Sigmoid colon (tissue), 7 donors: ENCODE results near the gene GOLGA5. TPM values are rescaled to one million over a fixed set of nuclear protein-coding genes. Genes with fewer than 3 reads are reported as not detected.

ENCODE experiments used
- DNase-seq: peaks from one replicate; pipeline ENCODE4 v3.0.0-alpha.2; 2019
- H3K27ac ChIP-seq, 4 donors: fragments of 200-600 bp; sonication (generic); one replicate each; pipeline ENCODE4 v1.5.1; 2016 to 2019; ENCODE audit warnings: mild to moderate bottlenecking in 1 of 4
- H3K27me3 ChIP-seq, 3 donors: fragments of 200-600 bp; sonication (generic); one replicate each; pipeline ENCODE4 v1.5.1; 2019; ENCODE audit warnings: mild to moderate bottlenecking in 1 of 3
- H3K36me3 ChIP-seq, 4 donors: fragments of 200-600 bp; sonication (generic); one replicate each; pipeline ENCODE4 v1.5.1; 2016 to 2019
- H3K4me1 ChIP-seq, 4 donors: fragments of 200-600 bp; sonication (generic); one replicate each; pipeline ENCODE4 v1.5.1; 2017 to 2019
- H3K4me3 ChIP-seq, 4 donors: fragments of 200-600 bp; sonication (generic); one replicate each; pipeline ENCODE4 v1.5.1; 2017 to 2019; ENCODE audit warnings: mild to moderate bottlenecking in 2 of 4, moderate library complexity in 1 of 4
- H3K9me3 ChIP-seq, 4 donors: fragments of 200-600 bp in 3 of 4; sonication (generic) in 3 of 4; one replicate each; pipeline versions ENCODE4 v1.5.1 to v1.6.1; 2013 to 2019
- CTCF ChIP-seq, 4 experiments: fragments of 450-650 bp in 3 of 4; fragments of 200-600 bp in 1 of 4; IDR thresholded peaks; one replicate each; pipeline ENCODE4 v1.5.1; 2016 to 2019; ENCODE audit warnings: antibody characterized with exemption in 4 of 4, mild to moderate bottlenecking in 3 of 4, moderate library complexity in 2 of 4
- EP300 ChIP-seq, 4 donors: sonication (generic); formaldehyde crosslinking; IDR thresholded peaks; one replicate each; pipeline ENCODE4 v1.6.1; 2017; ENCODE audit warnings: antibody characterized with exemption in 4 of 4
- POLR2A ChIP-seq, 2 donors: fragments of 450-650 bp; IDR thresholded peaks; one replicate each; pipeline ENCODE4 v1.6.1; 2016; ENCODE audit warnings: antibody characterized with exemption in 2 of 2, mild to moderate bottlenecking in 2 of 2, moderate library complexity in 2 of 2
- POLR2AphosphoS5 ChIP-seq, 4 donors: sonication (generic); formaldehyde crosslinking; IDR thresholded peaks; one replicate each; pipeline ENCODE4 v1.6.1; 2017; ENCODE audit warnings: antibody characterized with exemption in 4 of 4
- WGBS, 2 donors: extraction: QIAGEN DNeasy Blood & Tissue Kit; methylation state at CpG; one replicate each; pipeline ENCODE4 v1.1.7; 2013; 5-methylcytosine and 5-hydroxymethylcytosine counted together
- intact Hi-C: fragments of 100-400 bp; cut with DNase I; formaldehyde crosslinking; loops from one replicate; pipeline ENCODE4 v1.15.1; 2023
- polyA plus RNA-seq, 3 donors: library from polyadenylated mRNA; stranded (reverse); fragments of 200-250 nt; gene quantifications; one replicate each; pipeline ENCODE4 v1.2.3, GENCODE V29; 2013
- total RNA-seq, 4 donors: library from RNA; depleted of rRNA; stranded (reverse); fragments of >200 nt; gene quantifications; one replicate each; pipeline ENCODE4 v1.1.0, GENCODE V29; 2016
- donor health status: healthy with polysubstance abuse.
- donor health status: Bipolar disorder and iron deficiency.
- donor health status: healthy.

The GOLGA5 gene
- total and polyA plus RNA-seq, 7 donors, result 23.0 to 57.8 (median 36.0) TPM

GRCh38 chr14:92846162-92846897, 52.2 kb downstream of the GOLGA5 start:
- TF ChIP-seq POLR2A (IDR thresholded peaks at IDR 0.05) (no peak), CTCF (IDR thresholded peaks at IDR 0.05) (no peak), POLR2AphosphoS5 (IDR thresholded peaks at IDR 0.05) (no peak), EP300 (IDR thresholded peaks at IDR 0.05) (no peak)
- peaks cover 0 to 5% (median 0%) of the 10 kb centered on the region in 4 donors for H3K4me1 ChIP-seq
- H3K9me3 ChIP-seq, result no peaks in the 10 kb centered on the region
- 71 to 75% methylated on average over 2 of the region's 2 CpGs for WGBS, 2 donors
- intact Hi-C loops, result no loop called here
- no peak overlapping the region for H3K4me3 ChIP-seq
- no peak for DNase-seq
- peaks cover 0 to 7% (median 0%) of the 10 kb centered on the region in 4 donors for H3K36me3 ChIP-seq
- H3K27me3 ChIP-seq, result no peaks in the 10 kb centered on the region
- no peak overlapping the region for H3K27ac ChIP-seq

GRCh38 chr14:92847278-92847677, 53.2 kb downstream of the GOLGA5 start:
- peaks cover 0 to 5% (median 0%) of the 10 kb centered on the region in 4 donors for H3K4me1 ChIP-seq
- TF ChIP-seq CTCF (IDR thresholded peaks at IDR 0.05) (no peak), EP300 (IDR thresholded peaks at IDR 0.05) (no peak), POLR2AphosphoS5 (IDR thresholded peaks at IDR 0.05) (no peak), POLR2A (IDR thresholded peaks at IDR 0.05) (no peak)
- no peak overlapping the region for H3K4me3 ChIP-seq
- WGBS, 2 donors, result 37 to 38% methylated on average over 6 of the region's 6 CpGs
- no peak overlapping the region for H3K27ac ChIP-seq
- H3K27me3 ChIP-seq, result no peaks in the 10 kb centered on the region
- no peak for DNase-seq
- intact Hi-C loops, result no loop called here
- H3K9me3 ChIP-seq, result no peaks in the 10 kb centered on the region
- no peaks in the 10 kb centered on the region for H3K36me3 ChIP-seq

- 23 to 59% methylated on average over 2 of the region's 2 CpGs for WGBS, 2 donors
- intact Hi-C loops, result no loop called here
- DNase-seq, result no peak
- Histone ChIP-seq H3K4me1 (peaks cover 0 to 5% (median 0%) of the 10 kb centered on the region in 4 donors), H3K27me3 (no peaks in the 10 kb centered on the region), H3K27ac (no peak overlapping the region), H3K36me3 (no peaks in the 10 kb centered on the region), H3K4me3 (no peak overlapping the region), H3K9me3 (no peaks in the 10 kb centered on the region)
- TF ChIP-seq CTCF (IDR thresholded peaks at IDR 0.05) (no peak), EP300 (IDR thresholded peaks at IDR 0.05) (no peak), POLR2A (IDR thresholded peaks at IDR 0.05) (no peak), POLR2AphosphoS5 (IDR thresholded peaks at IDR 0.05) (no peak)
Measured at GRCh38 chr14:92847749-92848148, 53.6 kb downstream of the GOLGA5 start.

- no peaks in the 10 kb centered on the region for H3K27me3 ChIP-seq
- no peak for TF ChIP-seq CTCF (IDR thresholded peaks at IDR 0.05)
- TF ChIP-seq POLR2AphosphoS5 (IDR thresholded peaks at IDR 0.05), result peak in 2 of 4 donors; percentile 13 to 29
- H3K4me1 ChIP-seq, result peaks cover 0 to 5% (median 0%) of the 10 kb centered on the region in 4 donors
- no peak for DNase-seq
- no peak overlapping the region for H3K27ac ChIP-seq
- H3K9me3 ChIP-seq, result peaks cover 0 to 3% (median 0%) of the 10 kb centered on the region in 4 donors
- 31 to 33% methylated on average over 4 of the region's 4 CpGs for WGBS, 2 donors
- H3K4me3 ChIP-seq, result no peak overlapping the region
- intact Hi-C loops, result no loop called here
- no peaks in the 10 kb centered on the region for H3K36me3 ChIP-seq
Measured at GRCh38 chr14:92848887-92849286, 54.8 kb downstream of the GOLGA5 start.
